ENCODE results near the gene MAF.

MAF gene

GRCh38 chr16:79595231-79595641 lies 5.3 kb downstream of the MAF start:
- no peak for TF ChIP-seq JUND (IDR thresholded peaks at IDR 0.05; ENCODE audit: low read depth)
- DNase-seq (ENCODE audit: low read depth in 1 of 2, low spot score in 1 of 2) = no peak
- in situ Hi-C loops (cut with HindIII; ENCODE audit: low pct_unique_long_range_greater_than_20kb, low sequenced_read_pairs) = no loop called here

DNA sequence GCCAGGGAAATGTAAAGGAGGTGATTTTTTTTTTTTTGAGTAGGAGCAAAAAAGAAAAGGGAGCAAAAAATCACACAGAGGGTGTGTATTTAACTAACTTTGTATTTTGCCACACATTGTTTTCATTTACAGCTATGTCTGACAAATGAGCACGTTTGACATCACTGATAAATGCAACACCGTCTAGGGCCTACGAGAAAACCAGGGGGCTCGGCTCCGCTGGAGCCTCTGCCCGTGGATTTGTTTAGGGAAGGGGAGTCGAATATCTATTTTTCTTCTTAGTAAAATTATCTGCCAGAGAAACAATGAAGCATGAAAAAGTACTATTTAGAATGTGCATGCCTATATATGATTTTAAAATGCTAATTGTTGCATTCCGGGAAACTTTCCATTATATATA lies 6.8 kb downstream of the MAF start:
- no peak for DNase-seq (ENCODE audit: low read depth in 1 of 2, low spot score in 1 of 2)
- in situ Hi-C loops (cut with HindIII; ENCODE audit: low pct_unique_long_range_greater_than_20kb, low sequenced_read_pairs) = no loop called here
- no peak for TF ChIP-seq JUND (IDR thresholded peaks at IDR 0.05; ENCODE audit: low read depth)

- no peak for DNase-seq (ENCODE audit: low read depth in 1 of 2, low spot score in 1 of 2)
- in situ Hi-C loops (cut with HindIII; ENCODE audit: low pct_unique_long_range_greater_than_20kb, low sequenced_read_pairs) = no loop called here
Observed at GRCh38 chr16:79593074-79593531, 7.4 kb downstream of the MAF start.

GRCh38 chr16:79592186-79592585 lies 8.4 kb downstream of the MAF start:
- no peak for TF ChIP-seq JUND (IDR thresholded peaks at IDR 0.05; ENCODE audit: low read depth)
- DNase-seq (ENCODE audit: low read depth in 1 of 2, low spot score in 1 of 2) = no peak
- in situ Hi-C loops (cut with HindIII; ENCODE audit: low pct_unique_long_range_greater_than_20kb, low sequenced_read_pairs) = no loop called here

More at GRCh38 chr16:79593074-79593531, 7.4 kb downstream of the MAF start:
- TF ChIP-seq JUND (IDR thresholded peaks at IDR 0.05; ENCODE audit: low read depth) = no peak

DNA sequence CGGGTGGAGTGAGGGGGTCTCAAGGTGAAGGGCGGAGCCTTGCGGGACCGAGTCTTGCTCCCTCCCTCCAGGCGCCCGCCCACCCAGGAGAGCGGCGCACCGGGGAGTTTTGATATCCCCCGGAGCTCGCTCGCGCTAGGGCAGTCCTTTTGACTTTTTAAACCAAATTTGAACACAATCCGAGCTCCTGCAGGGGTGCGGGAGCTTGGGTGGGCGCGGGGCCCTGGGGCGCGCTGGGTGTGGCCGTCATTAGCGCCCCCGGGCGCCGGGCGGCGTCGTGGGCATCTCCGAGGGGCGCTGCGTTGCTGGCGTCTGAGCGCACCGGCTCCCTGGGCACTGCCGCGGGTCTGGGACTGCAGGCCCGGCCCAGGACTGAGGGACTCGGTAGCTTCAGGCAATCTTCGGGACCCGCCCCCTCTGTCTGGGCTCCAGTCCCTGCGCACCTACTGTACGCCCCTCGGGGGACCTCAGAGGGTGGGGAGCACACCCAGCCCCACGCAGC lies 10.9 kb downstream of the MAF start:
- in situ Hi-C loops (cut with HindIII; ENCODE audit: low pct_unique_long_range_greater_than_20kb, low sequenced_read_pairs) = no loop called here

GRCh38 chr16:79587897-79588296 lies 12.6 kb downstream of the MAF start:
- no peak for DNase-seq (ENCODE audit: low read depth in 1 of 2, low spot score in 1 of 2)
- in situ Hi-C loops (cut with HindIII; ENCODE audit: low pct_unique_long_range_greater_than_20kb, low sequenced_read_pairs) = no loop called here
- no peak for TF ChIP-seq JUND (IDR thresholded peaks at IDR 0.05; ENCODE audit: low read depth)

More for the DNA sequence above, 10.9 kb downstream of the MAF start:
- no peak for DNase-seq (ENCODE audit: low read depth in 1 of 2, low spot score in 1 of 2)
- no peak for TF ChIP-seq JUND (IDR thresholded peaks at IDR 0.05; ENCODE audit: low read depth)

GRCh38 chr16:79587296-79587695 lies 13.2 kb downstream of the MAF start:
- in situ Hi-C loops (cut with HindIII; ENCODE audit: low pct_unique_long_range_greater_than_20kb, low sequenced_read_pairs) = no loop called here
- no peak for TF ChIP-seq JUND (IDR thresholded peaks at IDR 0.05; ENCODE audit: low read depth)

GRCh38 chr16:79582789-79583188 lies 17.7 kb downstream of the MAF start:
- in situ Hi-C loops (cut with HindIII; ENCODE audit: low pct_unique_long_range_greater_than_20kb, low sequenced_read_pairs) = no loop called here

More at GRCh38 chr16:79587296-79587695, 13.2 kb downstream of the MAF start:
- no peak for DNase-seq (ENCODE audit: low read depth in 1 of 2, low spot score in 1 of 2)

DNA sequence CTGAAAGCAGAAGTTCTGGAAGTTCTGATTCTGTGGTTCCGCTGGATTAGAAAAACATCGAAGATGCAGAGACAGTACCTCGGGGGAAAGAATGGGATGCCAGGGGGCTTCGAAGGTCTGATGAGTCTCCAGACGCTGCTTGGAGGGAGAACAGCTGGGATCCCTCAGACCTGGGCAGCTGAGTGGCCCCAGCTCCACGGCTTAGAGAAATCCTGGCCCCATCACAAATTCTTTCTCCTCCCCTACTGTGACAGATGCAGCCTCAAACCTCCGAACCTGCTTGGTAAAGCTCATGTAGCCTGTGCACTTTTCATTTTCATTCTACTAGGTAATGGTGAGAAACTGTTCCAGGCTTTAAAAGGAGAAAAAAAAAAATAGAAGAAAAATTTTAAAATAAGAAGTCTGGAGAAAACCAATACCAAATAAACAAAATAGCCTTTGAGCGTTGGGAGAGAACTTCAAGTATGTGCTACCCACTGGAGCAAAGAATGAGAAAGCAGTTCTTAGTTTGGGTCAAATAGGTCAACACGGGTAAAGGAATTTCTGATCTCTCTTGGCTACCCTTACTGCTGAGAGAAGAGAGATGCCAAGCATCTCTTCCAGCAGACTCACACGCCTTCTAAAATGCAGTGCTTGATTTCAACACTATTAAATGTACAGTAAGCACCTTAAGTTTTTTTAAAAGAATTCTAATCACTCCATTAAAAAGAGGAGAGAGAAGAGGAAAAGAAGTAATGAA lies 19.9 kb downstream of the MAF start:
- in situ Hi-C loops (cut with HindIII; ENCODE audit: low pct_unique_long_range_greater_than_20kb, low sequenced_read_pairs) = no loop called here
- no peak for TF ChIP-seq JUND (IDR thresholded peaks at IDR 0.05; ENCODE audit: low read depth)
- DNase-seq (ENCODE audit: low read depth in 1 of 2, low spot score in 1 of 2) = no peak

More at GRCh38 chr16:79582789-79583188, 17.7 kb downstream of the MAF start:
- TF ChIP-seq JUND (IDR thresholded peaks at IDR 0.05; ENCODE audit: low read depth) = no peak
- DNase-seq (ENCODE audit: low read depth in 1 of 2, low spot score in 1 of 2) = no peak

- TF ChIP-seq JUND (IDR thresholded peaks at IDR 0.05; ENCODE audit: low read depth) = no peak
- in situ Hi-C loops (cut with HindIII; ENCODE audit: low pct_unique_long_range_greater_than_20kb, low sequenced_read_pairs) = no loop called here
- no peak for DNase-seq (ENCODE audit: low read depth in 1 of 2, low spot score in 1 of 2)
Observed at GRCh38 chr16:79576602-79577001, 23.9 kb downstream of the MAF start.

DNA sequence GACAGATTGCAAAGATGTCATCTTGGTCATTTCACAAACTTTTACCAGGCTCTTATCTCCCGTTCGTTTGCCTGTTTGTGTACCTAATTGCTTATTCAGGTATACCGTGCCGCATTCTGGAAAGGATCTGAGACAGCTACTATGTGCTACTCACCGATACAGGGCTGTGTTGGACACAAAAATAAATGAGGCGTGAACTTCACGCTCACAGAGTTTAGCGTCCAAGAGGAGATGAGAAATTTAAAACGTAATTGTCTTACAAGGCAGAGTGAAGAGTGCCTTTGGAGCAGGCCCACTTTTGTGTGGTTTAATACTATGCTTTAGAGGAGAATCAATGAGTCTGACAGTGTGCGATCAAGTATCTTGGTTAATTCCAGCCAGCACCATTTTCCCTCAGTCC lies 26.7 kb downstream of the MAF start:
- in situ Hi-C loops (cut with HindIII; ENCODE audit: low pct_unique_long_range_greater_than_20kb, low sequenced_read_pairs) = no loop called here
- no peak for DNase-seq (ENCODE audit: low read depth in 1 of 2, low spot score in 1 of 2)
- TF ChIP-seq JUND (IDR thresholded peaks at IDR 0.05; ENCODE audit: low read depth) = no peak

GRCh38 chr16:79573071-79573470 lies 27.5 kb downstream of the MAF start:
- DNase-seq (ENCODE audit: low read depth in 1 of 2, low spot score in 1 of 2) = no peak
- in situ Hi-C loops (cut with HindIII; ENCODE audit: low pct_unique_long_range_greater_than_20kb, low sequenced_read_pairs) = no loop called here
- TF ChIP-seq JUND (IDR thresholded peaks at IDR 0.05; ENCODE audit: low read depth) = no peak

DNA sequence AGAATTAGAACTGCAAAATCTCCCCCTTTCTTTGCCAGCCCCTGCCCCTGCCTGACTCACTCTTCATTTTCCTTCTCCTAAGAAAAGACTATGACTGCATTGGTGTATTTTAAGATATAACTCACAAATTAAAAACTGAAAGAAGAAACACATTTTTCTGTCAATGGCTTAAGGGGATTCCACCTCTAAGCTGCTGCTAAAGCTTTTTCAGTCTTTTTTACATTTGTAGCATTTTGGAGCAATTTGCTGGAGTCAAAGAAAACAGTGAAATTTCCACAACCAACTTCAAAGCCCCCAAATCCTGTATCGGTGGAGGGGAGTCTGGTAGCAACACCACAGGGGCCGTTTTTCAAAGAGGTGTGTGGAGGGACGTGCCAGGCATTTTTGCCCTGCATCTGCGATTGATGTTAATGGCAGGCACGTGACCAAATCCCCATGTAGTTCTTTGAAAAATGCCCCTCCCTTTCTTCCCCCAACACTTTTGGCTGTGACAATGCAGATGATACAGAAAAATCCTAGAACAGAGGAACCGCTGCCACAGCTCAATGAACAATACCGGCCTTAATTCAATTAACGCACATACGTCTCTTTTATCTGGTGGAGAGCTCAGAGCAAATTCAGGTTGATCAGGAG lies 28.5 kb downstream of the MAF start:
- TF ChIP-seq JUND (IDR thresholded peaks at IDR 0.05; ENCODE audit: low read depth) = no peak
- in situ Hi-C loops (cut with HindIII; ENCODE audit: low pct_unique_long_range_greater_than_20kb, low sequenced_read_pairs) = no loop called here
- DNase-seq (ENCODE audit: low read depth in 1 of 2, low spot score in 1 of 2) = no peak

All from T47D (cell line).